HL-60 (cell line): ENCODE data around the gene GRM4.

Experiments
- DNase-seq, 2 experiments: peaks; one replicate each; pipeline ENCODE4 v3.0.0-alpha.2; 2010 to 2020; ENCODE audit warnings: low read depth in 1 of 2, low spot score in 1 of 2
- H3K27ac ChIP-seq: fragments of 250-450 bp; sonication (Bioruptor Pico); replicated peaks from 2 replicates; pipeline ENCODE4 v1.5.1; 2020; ENCODE audit warnings: mild to moderate bottlenecking, moderate library complexity
- H3K27me3 ChIP-seq: fragments of 250-450 bp; sonication (Bioruptor Pico); 2 replicates; pipeline ENCODE4 v1.5.1; 2021; ENCODE audit warnings: mild to moderate bottlenecking, moderate library complexity; ENCODE audit not compliant: insufficient read depth, poor library complexity, severe bottlenecking
- H3K4me3 ChIP-seq: replicated peaks from 2 replicates; pipeline ENCODE4 v1.5.1; 2011; ENCODE audit warnings: mild to moderate bottlenecking, control low read depth, low read length; ENCODE audit not compliant: insufficient read depth
- CTCF ChIP-seq: IDR thresholded peaks from one replicate; pipeline ENCODE4 v1.5.1; 2011; ENCODE audit warnings: low read length, control low read depth, inconsistent platforms; ENCODE audit not compliant: insufficient read depth
- GABPA ChIP-seq: IDR thresholded peaks from 2 replicates; pipeline ENCODE4 v1.6.1; 2012; ENCODE audit warnings: low read depth
- POLR2AphosphoS5 ChIP-seq: IDR thresholded peaks from 2 replicates; pipeline ENCODE4 v1.6.1; 2012; ENCODE audit warnings: low read depth
- REST ChIP-seq: IDR thresholded peaks from 2 replicates; pipeline ENCODE4 v1.6.1; 2012; ENCODE audit warnings: low read depth; ENCODE audit not compliant: insufficient replicate concordance
- SPI1 ChIP-seq: IDR thresholded peaks from 2 replicates; pipeline ENCODE4 v1.6.1; 2012; ENCODE audit warnings: low read depth, mild to moderate bottlenecking, borderline replicate concordance

Gene GRM4

GRCh38 chr6:34037151-34037550 lies 108.7 kb downstream of the GRM4 start:
- Histone ChIP-seq H3K27me3 (no peaks in the 10 kb centered on the region), H3K27ac (no peak overlapping the region), H3K4me3 (no peak overlapping the region)
- TF ChIP-seq CTCF = no peak
- TF ChIP-seq REST = no peak
- TF ChIP-seq POLR2AphosphoS5 = no peak
- no peak for TF ChIP-seq GABPA
- no peak for TF ChIP-seq SPI1
- no peak for DNase-seq

- Histone ChIP-seq H3K27ac (no peak overlapping the region), H3K27me3 (no peaks in the 10 kb centered on the region), H3K4me3 (no peak overlapping the region)
- no peak for DNase-seq
- TF ChIP-seq SPI1 (no peak), POLR2AphosphoS5 (no peak), REST (no peak), CTCF (no peak), GABPA (no peak)
Observed at GRCh38 chr6:34036357-34037069, 109.4 kb downstream of the GRM4 start.

- TF ChIP-seq REST (no peak), SPI1 (no peak), POLR2AphosphoS5 (no peak), GABPA (no peak), CTCF (no peak)
Observed at GRCh38 chr6:34035704-34036356, 110.1 kb downstream of the GRM4 start.

More at GRCh38 chr6:34035704-34036356, 110.1 kb downstream of the GRM4 start:
- no peak for DNase-seq
- H3K4me3 ChIP-seq = no peak overlapping the region
- no peaks in the 10 kb centered on the region for H3K27me3 ChIP-seq
- H3K27ac ChIP-seq = no peak overlapping the region
